Stimulated activated naive B cell treated with anti-CD40 and anti-IgM and Interleukin-4, amounts not matched to agents 10 μg/mL and 1 μg/mL and 100 μg/mL, for 72 hours (primary cell): ENCODE data around the gene OTOF.

Source experiments
- ATAC-seq, 2 donors: fragments of 150-1000 bp; cut with Tn5 transposase; replicated peaks; 2 replicates each; pipeline ENCODE4 v1.10.0; 2021; ENCODE audit warnings: moderate library complexity in 1 of 2
- DNase-seq: peaks from one replicate; pipeline ENCODE4 v3.0.0; 2021
- H3K27ac Mint-ChIP-seq: one replicate; pipeline ENCODE4 v1.8.0; 2022; ENCODE audit warnings: mild to moderate bottlenecking, mixed read lengths
- H3K27me3 Mint-ChIP-seq, 2 donors: one replicate each; pipeline ENCODE4 v1.8.0; 2022; ENCODE audit warnings: mixed read lengths in 2 of 2
- H3K36me3 Mint-ChIP-seq, 2 donors: one replicate each; pipeline ENCODE4 v1.8.0; 2022; ENCODE audit warnings: mixed read lengths in 2 of 2, mild to moderate bottlenecking in 1 of 2
- H3K4me1 Mint-ChIP-seq, 2 donors: one replicate each; pipeline ENCODE4 v1.8.0; 2022; ENCODE audit warnings: mixed read lengths in 2 of 2, mild to moderate bottlenecking in 1 of 2
- H3K4me3 Mint-ChIP-seq, 2 donors: one replicate each; pipeline ENCODE4 v1.8.0; 2022; ENCODE audit warnings: mild to moderate bottlenecking in 2 of 2, mixed read lengths in 2 of 2, moderate library complexity in 1 of 2
- H3K9me3 Mint-ChIP-seq, 2 donors: one replicate each; pipeline ENCODE4 v1.8.0; 2022; ENCODE audit warnings: mixed read lengths in 2 of 2, mild to moderate bottlenecking in 1 of 2

Gene OTOF

GRCh38 chr2:26461601-26462023 is 16.3 kb downstream of the OTOF start:
- H3K4me3 Mint-ChIP-seq: no peak overlapping the region
- H3K27me3 Mint-ChIP-seq: peaks cover 0 to 4% of the 10 kb centered on the region in 2 donors
- no peaks in the 10 kb centered on the region for H3K9me3 Mint-ChIP-seq
- H3K36me3 Mint-ChIP-seq: no peaks in the 10 kb centered on the region
- no peaks in the 10 kb centered on the region for H3K4me1 Mint-ChIP-seq
- ATAC-seq: no peak
- DNase-seq: no peak
- no peak overlapping the region for H3K27ac Mint-ChIP-seq

- Mint-ChIP-seq H3K27ac (no peak overlapping the region), H3K36me3 (no peaks in the 10 kb centered on the region), H3K27me3 (peaks cover 0 to 4% of the 10 kb centered on the region in 2 donors), H3K4me3 (no peak overlapping the region), H3K9me3 (no peaks in the 10 kb centered on the region), H3K4me1 (no peaks in the 10 kb centered on the region)
- DNase-seq (no peak), ATAC-seq (no peak)
These were observed 17.3 kb downstream of the OTOF start for GRCh38 chr2:26460613-26461031.

GRCh38 chr2:26459991-26460612 is 17.8 kb downstream of the OTOF start:
- Mint-ChIP-seq H3K9me3 (no peaks in the 10 kb centered on the region), H3K27me3 (peaks cover 0 to 4% of the 10 kb centered on the region in 2 donors), H3K36me3 (no peaks in the 10 kb centered on the region), H3K4me1 (no peaks in the 10 kb centered on the region), H3K27ac (no peak overlapping the region), H3K4me3 (no peak overlapping the region)
- DNase-seq: no peak
- no peak for ATAC-seq

GRCh38 chr2:26458365-26459042 is 19.4 kb downstream of the OTOF start:
- H3K27me3 Mint-ChIP-seq: peaks cover 0 to 8% of the 10 kb centered on the region in 2 donors
- no peak overlapping the region for H3K4me3 Mint-ChIP-seq
- H3K36me3 Mint-ChIP-seq: no peaks in the 10 kb centered on the region
- H3K27ac Mint-ChIP-seq: no peak overlapping the region
- no peaks in the 10 kb centered on the region for H3K4me1 Mint-ChIP-seq
- ATAC-seq: no peak
- no peaks in the 10 kb centered on the region for H3K9me3 Mint-ChIP-seq
- DNase-seq: no peak

GRCh38 chr2:26457695-26458364 is 20.1 kb downstream of the OTOF start:
- Mint-ChIP-seq H3K27me3 (peaks cover 0 to 12% of the 10 kb centered on the region in 2 donors), H3K27ac (no peak overlapping the region), H3K4me3 (no peak overlapping the region), H3K36me3 (no peaks in the 10 kb centered on the region), H3K4me1 (no peaks in the 10 kb centered on the region), H3K9me3 (no peaks in the 10 kb centered on the region)
- no peak for DNase-seq
- ATAC-seq: no peak

GRCh38 chr2:26457251-26457666 is 20.7 kb downstream of the OTOF start:
- no peaks in the 10 kb centered on the region for H3K4me1 Mint-ChIP-seq
- H3K9me3 Mint-ChIP-seq: no peaks in the 10 kb centered on the region
- no peaks in the 10 kb centered on the region for H3K36me3 Mint-ChIP-seq
- ATAC-seq (no peak), DNase-seq (no peak)
- peaks cover 0 to 12% of the 10 kb centered on the region in 2 donors for H3K27me3 Mint-ChIP-seq
- no peak overlapping the region for H3K27ac Mint-ChIP-seq
- H3K4me3 Mint-ChIP-seq: no peak overlapping the region

- Mint-ChIP-seq H3K27ac (no peak overlapping the region), H3K36me3 (no peaks in the 10 kb centered on the region), H3K4me1 (no peaks in the 10 kb centered on the region), H3K4me3 (no peak overlapping the region), H3K27me3 (peaks cover 0 to 12% of the 10 kb centered on the region in 2 donors), H3K9me3 (peaks cover 0 to 1% of the 10 kb centered on the region in 2 donors)
- DNase-seq (no peak), ATAC-seq (no peak)
These were observed 21.3 kb downstream of the OTOF start for GRCh38 chr2:26456440-26457250.

GRCh38 chr2:26455670-26456439 is 22.1 kb downstream of the OTOF start:
- no peaks in the 10 kb centered on the region for H3K36me3 Mint-ChIP-seq
- H3K4me3 Mint-ChIP-seq: no peak overlapping the region
- H3K27ac Mint-ChIP-seq: no peak overlapping the region
- peaks cover 0 to 12% of the 10 kb centered on the region in 2 donors for H3K27me3 Mint-ChIP-seq
- DNase-seq (no peak), ATAC-seq (no peak)
- H3K9me3 Mint-ChIP-seq: peaks cover 0 to 5% of the 10 kb centered on the region in 2 donors
- H3K4me1 Mint-ChIP-seq: no peaks in the 10 kb centered on the region

GRCh38 chr2:26455037-26455669 is 22.8 kb downstream of the OTOF start:
- Mint-ChIP-seq H3K27ac (no peak overlapping the region), H3K27me3 (peaks cover 3 to 14% of the 10 kb centered on the region in 2 donors), H3K9me3 (peaks cover 0 to 5% of the 10 kb centered on the region in 2 donors), H3K36me3 (no peaks in the 10 kb centered on the region), H3K4me1 (no peaks in the 10 kb centered on the region), H3K4me3 (no peak overlapping the region)
- ATAC-seq (no peak), DNase-seq (no peak)

GRCh38 chr2:26454561-26455001 is 23.3 kb downstream of the OTOF start:
- Mint-ChIP-seq H3K27me3 (peaks cover 6 to 13% of the 10 kb centered on the region in 2 donors), H3K4me1 (no peaks in the 10 kb centered on the region), H3K27ac (no peak overlapping the region), H3K36me3 (no peaks in the 10 kb centered on the region), H3K4me3 (no peak overlapping the region), H3K9me3 (peaks cover 0 to 5% of the 10 kb centered on the region in 2 donors)
- DNase-seq (no peak), ATAC-seq (no peak)

- no peaks in the 10 kb centered on the region for H3K4me1 Mint-ChIP-seq
These were observed 24.2 kb downstream of the OTOF start for GRCh38 chr2:26453421-26454329.

GRCh38 chr2:26451700-26452099 is 26.2 kb downstream of the OTOF start:
- Mint-ChIP-seq H3K27ac (no peak overlapping the region), H3K4me1 (no peaks in the 10 kb centered on the region), H3K4me3 (no peak overlapping the region), H3K27me3 (peaks cover 12 to 13% of the 10 kb centered on the region in 2 donors), H3K9me3 (peaks cover 0 to 5% of the 10 kb centered on the region in 2 donors), H3K36me3 (no peaks in the 10 kb centered on the region)
- ATAC-seq (no peak), DNase-seq (no peak)

More at GRCh38 chr2:26453421-26454329, 24.2 kb downstream of the OTOF start:
- Mint-ChIP-seq H3K27ac (no peak overlapping the region), H3K36me3 (no peaks in the 10 kb centered on the region), H3K4me3 (no peak overlapping the region), H3K27me3 (peaks cover 7 to 13% of the 10 kb centered on the region in 2 donors), H3K9me3 (peaks cover 0 to 5% of the 10 kb centered on the region in 2 donors)
- no peak for DNase-seq
- no peak for ATAC-seq
